Esophagus muscularis mucosa (tissue), 4 donors: ENCODE data around the gene CMAS. TPM values are rescaled to one million over a fixed set of nuclear protein-coding genes. Genes with fewer than 3 reads are reported as not detected.

Source experiments
- DNase-seq: peaks from one replicate; pipeline ENCODE4 v3.0.0-alpha.2; 2017; ENCODE audit errors: extremely low spot score
- H3K27ac ChIP-seq, 4 donors: fragments of 200-600 bp; sonication (generic); replicated peaks in 1 of 4; 1 replicate in 3 of 4; 2 replicates in 1 of 4; pipeline ENCODE4 v1.5.1; 2016 to 2019; ENCODE audit warnings: mild to moderate bottlenecking in 1 of 4
- H3K27me3 ChIP-seq, 4 donors: fragments of 200-600 bp; sonication (generic); one replicate each; pipeline versions ENCODE4 v1.5.1 to v1.6.0; 2016 to 2019
- H3K36me3 ChIP-seq, 4 donors: fragments of 200-600 bp; sonication (generic); one replicate each; pipeline ENCODE4 v1.5.1; 2016 to 2019
- H3K4me1 ChIP-seq, 4 donors: fragments of 200-600 bp; sonication (generic); one replicate each; pipeline ENCODE4 v1.5.1; 2016 to 2019
- H3K4me3 ChIP-seq, 4 donors: fragments of 200-600 bp; sonication (generic); 1 replicate in 2 of 4; 2 replicates in 2 of 4; pipeline ENCODE4 v1.5.1; 2016 to 2019; ENCODE audit warnings: mild to moderate bottlenecking in 4 of 4, moderate library complexity in 1 of 4
- H3K9me3 ChIP-seq, 4 donors: fragments of 200-600 bp; sonication (generic); 1 replicate in 3 of 4; 2 replicates in 1 of 4; pipeline ENCODE4 v1.5.1; 2016 to 2019
- CTCF ChIP-seq, 3 experiments: fragments of 200-600 bp in 2 of 3; fragments of 450-650 bp in 1 of 3; sonication (generic) in 2 of 3; IDR thresholded peaks; one replicate each; pipeline ENCODE4 v1.5.1; 2017 to 2019; ENCODE audit warnings: antibody characterized with exemption in 3 of 3, mild to moderate bottlenecking in 2 of 3, moderate library complexity in 1 of 3
- EP300 ChIP-seq: sonication (generic); formaldehyde crosslinking; IDR thresholded peaks from one replicate; pipeline ENCODE4 v1.6.1; 2017; ENCODE audit warnings: antibody characterized with exemption
- POLR2A ChIP-seq: fragments of 450-650 bp; IDR thresholded peaks from one replicate; pipeline ENCODE4 v1.6.1; 2017; ENCODE audit warnings: antibody characterized with exemption, moderate library complexity, mild to moderate bottlenecking, low read depth
- POLR2AphosphoS5 ChIP-seq, 2 donors: sonication (generic); formaldehyde crosslinking; IDR thresholded peaks; one replicate each; pipeline ENCODE4 v1.6.1; 2017; ENCODE audit warnings: antibody characterized with exemption in 2 of 2
- WGBS: methylation state at CpG from one replicate; pipeline ENCODE4 v1.1.5; 2018; 5-methylcytosine and 5-hydroxymethylcytosine counted together
- intact Hi-C: fragments of 100-400 bp; cut with DNase I; formaldehyde crosslinking; loops from one replicate; pipeline ENCODE4 v1.15.1; 2023
- total RNA-seq, 4 donors: library from RNA; depleted of rRNA; stranded (reverse); fragments of >200 nt; gene quantifications; one replicate each; pipeline versions ENCODE4 v1.1.0 to v1.2.1, GENCODE V29; 2016

Gene CMAS
- total RNA-seq, 4 donors from 2014 or later, result 23.2 to 37.0 (median 34.0) TPM

- no peaks in the 10 kb centered on the region for H3K4me1 ChIP-seq
- H3K9me3 ChIP-seq, result no peaks in the 10 kb centered on the region
- H3K27me3 ChIP-seq, result no peaks in the 10 kb centered on the region
- WGBS, result 75% methylated on average over 4 of the region's 4 CpGs
- no peak for TF ChIP-seq POLR2A
- no peak for TF ChIP-seq POLR2AphosphoS5 (IDR thresholded peaks at IDR 0.05)
- TF ChIP-seq CTCF (IDR thresholded peaks at IDR 0.05), result no peak
- TF ChIP-seq EP300, result no peak
- peaks cover 5 to 75% (median 29%) of the 10 kb centered on the region in 4 donors for H3K36me3 ChIP-seq
- no peak for DNase-seq
- no peak overlapping the region for H3K4me3 ChIP-seq
- no peak overlapping the region for H3K27ac ChIP-seq
- intact Hi-C loops, result no loop called here
Measured at GRCh38 chr12:22064968-22065367, 18.9 kb downstream of the CMAS start.

GRCh38 chr12:22066310-22066709, 20.3 kb downstream of the CMAS start:
- no peaks in the 10 kb centered on the region for H3K9me3 ChIP-seq
- H3K36me3 ChIP-seq, result peaks cover 5 to 63% (median 24%) of the 10 kb centered on the region in 4 donors
- no peak overlapping the region for H3K27ac ChIP-seq
- no peak for TF ChIP-seq CTCF (IDR thresholded peaks at IDR 0.05)
- TF ChIP-seq POLR2AphosphoS5 (IDR thresholded peaks at IDR 0.05), result no peak
- TF ChIP-seq EP300, result no peak
- no peak for TF ChIP-seq POLR2A
- intact Hi-C loops, result no loop called here
- 98% methylated on average over 2 of the region's 2 CpGs for WGBS
- no peaks in the 10 kb centered on the region for H3K27me3 ChIP-seq
- no peaks in the 10 kb centered on the region for H3K4me1 ChIP-seq
- no peak overlapping the region for H3K4me3 ChIP-seq
- no peak for DNase-seq

- intact Hi-C loops, result no loop called here
- Histone ChIP-seq H3K4me1 (no peaks in the 10 kb centered on the region), H3K4me3 (no peak overlapping the region), H3K27me3 (no peaks in the 10 kb centered on the region), H3K9me3 (no peaks in the 10 kb centered on the region), H3K27ac (no peak overlapping the region), H3K36me3 (peaks cover 0 to 30% (median 3%) of the 10 kb centered on the region in 4 donors)
- TF ChIP-seq CTCF (IDR thresholded peaks at IDR 0.05), result no peak
- no peak for TF ChIP-seq POLR2A
- no peak for TF ChIP-seq POLR2AphosphoS5 (IDR thresholded peaks at IDR 0.05)
- TF ChIP-seq EP300, result no peak
- WGBS, result 90% methylated on average over 1 of the region's 1 CpG
- DNase-seq, result no peak
Measured at GRCh38 chr12:22069851-22070250, 23.8 kb downstream of the CMAS start.

GRCh38 chr12:22082190-22082701, 36.2 kb downstream of the CMAS start:
- no peak overlapping the region for H3K27ac ChIP-seq
- H3K27me3 ChIP-seq, result no peaks in the 10 kb centered on the region
- H3K36me3 ChIP-seq, result no peaks in the 10 kb centered on the region
- DNase-seq, result no peak
- TF ChIP-seq POLR2AphosphoS5 (IDR thresholded peaks at IDR 0.05), result no peak
- no peak for TF ChIP-seq EP300
- TF ChIP-seq POLR2A, result no peak
- TF ChIP-seq CTCF (IDR thresholded peaks at IDR 0.05), result no peak
- WGBS, result 71% methylated on average over 10 of the region's 10 CpGs
- H3K4me3 ChIP-seq, result no peak overlapping the region
- intact Hi-C loops, result loop anchor here (2.0 to 5.0 kb wide), 2 partner anchors 250 to 361 kb away; partner anchors contain the start of gene ST8SIA1
- no peaks in the 10 kb centered on the region for H3K9me3 ChIP-seq
- no peaks in the 10 kb centered on the region for H3K4me1 ChIP-seq

- no peak for TF ChIP-seq POLR2A
- TF ChIP-seq CTCF (IDR thresholded peaks at IDR 0.05), result peak; percentile 59 to 66 (median 60)
- Histone ChIP-seq H3K36me3 (no peaks in the 10 kb centered on the region), H3K9me3 (no peaks in the 10 kb centered on the region), H3K4me1 (no peaks in the 10 kb centered on the region), H3K27me3 (no peaks in the 10 kb centered on the region), H3K4me3 (no peak overlapping the region), H3K27ac (no peak overlapping the region)
- no peak for DNase-seq
- intact Hi-C loops, result loop anchor here (2.0 to 5.0 kb wide), 2 partner anchors 249 to 360 kb away; partner anchors contain the start of gene ST8SIA1
Measured at GRCh38 chr12:22083167-22083566, 37.1 kb downstream of the CMAS start.
